DOHH2 (cell line): ENCODE measurements around the gene TRMT44.

Source experiments
- H3F3A ChIP-seq: fragments of 200-600 bp; sonication (generic), shearing (Covaris generic); 2 replicates; pipeline ENCODE4 v1.6.0; 2016; ENCODE audit warnings: antibody characterized with exemption, mild to moderate bottlenecking; ENCODE audit not compliant: control insufficient read depth, insufficient read depth
- H3K27ac ChIP-seq: fragments of 200-600 bp; sonication (generic); 2 replicates; pipeline ENCODE4 v1.5.1; 2014; ENCODE audit warnings: low read depth, mild to moderate bottlenecking, low read length, moderate library complexity
- H3K27me3 ChIP-seq: fragments of 200-600 bp; sonication (generic); 2 replicates; pipeline ENCODE4 v1.6.1; 2014; ENCODE audit warnings: mild to moderate bottlenecking, low read length, mixed read lengths; ENCODE audit not compliant: control insufficient read depth
- H3K36me3 ChIP-seq: fragments of 200-600 bp; sonication (generic); 2 replicates; pipeline ENCODE4 v1.6.1; 2014; ENCODE audit warnings: mild to moderate bottlenecking, low read length, moderate library complexity, mixed read lengths; ENCODE audit not compliant: control insufficient read depth
- H3K4me1 ChIP-seq: fragments of 200-600 bp; sonication (generic); 2 replicates; pipeline ENCODE4 v1.6.1; 2014; ENCODE audit warnings: mild to moderate bottlenecking, low read length, mixed read lengths; ENCODE audit not compliant: control insufficient read depth
- H3K4me2 ChIP-seq: fragments of 200-600 bp; sonication (generic); 2 replicates; pipeline ENCODE4 v1.6.0; 2014; ENCODE audit warnings: mild to moderate bottlenecking, low read length, moderate library complexity
- H3K4me3 ChIP-seq: fragments of 200-600 bp; sonication (generic); 2 replicates; pipeline ENCODE4 v1.5.1; 2014; ENCODE audit warnings: mild to moderate bottlenecking, low read length, mixed read lengths
- H3K79me2 ChIP-seq: fragments of 200-600 bp; sonication (generic); 2 replicates; pipeline ENCODE4 v1.6.1; 2014; ENCODE audit warnings: mild to moderate bottlenecking, low read length, mixed read lengths; ENCODE audit not compliant: control insufficient read depth
- H3K9me2 ChIP-seq: fragments of 200-600 bp; sonication (generic); replicated peaks from 2 replicates; pipeline ENCODE4 v1.6.1; 2014; ENCODE audit warnings: mild to moderate bottlenecking, low read length, mixed read lengths; ENCODE audit not compliant: control insufficient read depth
- H3K9me3 ChIP-seq: fragments of 200-600 bp; sonication (generic); 2 replicates; pipeline ENCODE4 v1.6.1; 2014; ENCODE audit warnings: antibody characterized with exemption, low read length, mixed read lengths; ENCODE audit not compliant: control insufficient read depth, insufficient read depth
- H4K20me1 ChIP-seq: fragments of 200-600 bp; sonication (generic); 2 replicates; pipeline ENCODE4 v1.6.0; 2014; ENCODE audit warnings: low read depth, mild to moderate bottlenecking, antibody characterized with exemption, low read length, moderate library complexity; ENCODE audit not compliant: control insufficient read depth, insufficient read depth
- EZH2phosphoT487 ChIP-seq: fragments of 200-600 bp; sonication (generic); IDR thresholded peaks from 2 replicates; pipeline ENCODE4 v1.6.1; 2017; ENCODE audit warnings: borderline replicate concordance, mild to moderate bottlenecking, antibody characterized with exemption, low read length, moderate library complexity, mixed read lengths
- TF ChIP-seq, protein P1 (sequence below): fragments of 200-600 bp; sonication (generic); IDR thresholded peaks from one replicate; pipeline ENCODE4 v1.5.1; 2014; ENCODE audit warnings: antibody characterized with exemption, mild to moderate bottlenecking, low read depth, low read length; ENCODE audit not compliant: poor library complexity, severe bottlenecking

The TRMT44 gene

DNA sequence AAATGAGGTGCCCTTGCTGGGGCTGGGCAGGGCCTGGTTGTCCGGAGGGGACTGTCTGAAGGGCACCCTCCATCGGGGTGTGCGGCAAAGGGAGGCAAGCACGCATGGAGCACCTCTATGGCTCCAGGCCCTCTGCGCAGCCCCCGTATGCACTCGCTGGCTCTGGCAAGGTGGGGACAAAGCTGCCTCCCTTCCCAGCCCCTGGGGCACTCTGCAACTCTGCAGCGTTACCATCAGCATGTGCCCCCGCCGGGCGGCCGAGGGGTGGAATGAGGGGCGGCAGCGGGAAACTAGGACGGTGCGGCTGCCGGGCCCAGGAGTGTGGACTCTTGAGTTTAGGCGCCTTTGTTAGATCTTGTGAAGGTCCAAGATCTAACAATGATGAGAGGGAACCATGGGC, 26.4 kb downstream of the TRMT44 start:
- Histone ChIP-seq H3K27me3 (no peaks in the 10 kb centered on the region), H3F3A (no peaks in the 10 kb centered on the region), H3K4me2 (no peak overlapping the region), H3K9me3 (no peaks in the 10 kb centered on the region), H3K36me3 (peaks cover 46% of the 10 kb centered on the region), H4K20me1 (no peaks in the 10 kb centered on the region), H3K4me3 (no peak overlapping the region), H3K79me2 (no peaks in the 10 kb centered on the region), H3K27ac (no peak overlapping the region), H3K4me1 (no peaks in the 10 kb centered on the region; the same call in 1 of the 2 replicates), H3K9me2 (no peaks in the 10 kb centered on the region)
- TF ChIP-seq, protein P1, sequence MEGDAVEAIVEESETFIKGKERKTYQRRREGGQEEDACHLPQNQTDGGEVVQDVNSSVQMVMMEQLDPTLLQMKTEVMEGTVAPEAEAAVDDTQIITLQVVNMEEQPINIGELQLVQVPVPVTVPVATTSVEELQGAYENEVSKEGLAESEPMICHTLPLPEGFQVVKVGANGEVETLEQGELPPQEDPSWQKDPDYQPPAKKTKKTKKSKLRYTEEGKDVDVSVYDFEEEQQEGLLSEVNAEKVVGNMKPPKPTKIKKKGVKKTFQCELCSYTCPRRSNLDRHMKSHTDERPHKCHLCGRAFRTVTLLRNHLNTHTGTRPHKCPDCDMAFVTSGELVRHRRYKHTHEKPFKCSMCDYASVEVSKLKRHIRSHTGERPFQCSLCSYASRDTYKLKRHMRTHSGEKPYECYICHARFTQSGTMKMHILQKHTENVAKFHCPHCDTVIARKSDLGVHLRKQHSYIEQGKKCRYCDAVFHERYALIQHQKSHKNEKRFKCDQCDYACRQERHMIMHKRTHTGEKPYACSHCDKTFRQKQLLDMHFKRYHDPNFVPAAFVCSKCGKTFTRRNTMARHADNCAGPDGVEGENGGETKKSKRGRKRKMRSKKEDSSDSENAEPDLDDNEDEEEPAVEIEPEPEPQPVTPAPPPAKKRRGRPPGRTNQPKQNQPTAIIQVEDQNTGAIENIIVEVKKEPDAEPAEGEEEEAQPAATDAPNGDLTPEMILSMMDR = no peak
- TF ChIP-seq EZH2phosphoT487 = no peak

- no peaks in the 10 kb centered on the region for H3K9me3 ChIP-seq
- peaks cover 35% of the 10 kb centered on the region for H3K36me3 ChIP-seq
- no peak for TF ChIP-seq EZH2phosphoT487
- TF ChIP-seq, protein P1 = peak; percentile 92
- H3K9me2 ChIP-seq = no peaks in the 10 kb centered on the region
- H3K79me2 ChIP-seq = no peaks in the 10 kb centered on the region
- H3K27ac ChIP-seq = no peak overlapping the region
- no peak overlapping the region for H3K4me3 ChIP-seq
- no peak overlapping the region for H3K4me2 ChIP-seq
- H3K4me1 ChIP-seq = no peaks in the 10 kb centered on the region
- H3F3A ChIP-seq = no peaks in the 10 kb centered on the region
- no peaks in the 10 kb centered on the region for H4K20me1 ChIP-seq
- no peaks in the 10 kb centered on the region for H3K27me3 ChIP-seq
Observed at GRCh38 chr4:8468746-8469535, 28.4 kb downstream of the TRMT44 start.

- Histone ChIP-seq H3K4me1 (no peaks in the 10 kb centered on the region), H4K20me1 (no peaks in the 10 kb centered on the region), H3F3A (no peaks in the 10 kb centered on the region), H3K4me2 (no peak overlapping the region), H3K79me2 (no peaks in the 10 kb centered on the region), H3K9me2 (no peaks in the 10 kb centered on the region), H3K4me3 (no peak overlapping the region), H3K27me3 (no peaks in the 10 kb centered on the region), H3K9me3 (no peaks in the 10 kb centered on the region), H3K27ac (no peak overlapping the region), H3K36me3 (peaks cover 33% of the 10 kb centered on the region)
- TF ChIP-seq, protein P1 = no peak
- TF ChIP-seq EZH2phosphoT487 = no peak
Observed at GRCh38 chr4:8469550-8469949, 29.0 kb downstream of the TRMT44 start.
